Stimulated activated CD4-positive, alpha-beta T cell treated with anti-CD3 and anti-CD28 coated beads, Interleukin-1b, Interleukin-23, amount 100 ng/mL, for 1 hour (primary cell): ENCODE measurements around the gene BEAN1.

Experiments used
- DNase-seq, 2 donors: peaks; one replicate each; pipeline ENCODE4 v3.0.0-alpha.2; 2020; ENCODE audit warnings: low read depth in 2 of 2

The BEAN1 gene

GRCh38 chr16:66395806-66396555 lies 31.1 kb upstream of the BEAN1 start:
- no peak for DNase-seq

- DNase-seq: no peak
Observed at GRCh38 chr16:66397736-66398433, 29.2 kb upstream of the BEAN1 start.

DNA sequence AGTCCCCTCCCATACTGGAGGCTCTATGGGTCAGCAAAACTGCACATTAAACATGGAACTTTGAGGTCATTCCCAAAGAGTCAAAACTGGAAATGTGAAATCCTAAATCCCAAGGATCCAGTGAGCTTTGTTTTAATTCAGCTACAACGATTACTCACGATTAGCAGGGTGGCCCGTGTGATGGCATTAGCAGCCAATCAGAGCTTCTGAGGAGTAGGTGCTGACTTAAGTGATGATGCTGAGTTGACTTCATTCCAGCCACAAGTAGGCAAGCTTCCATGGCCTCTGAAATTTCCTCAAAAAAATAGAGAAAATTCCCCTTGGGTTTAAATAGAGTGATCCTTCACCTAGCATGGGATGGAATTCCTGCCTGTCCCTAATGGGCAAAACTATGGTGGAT lies 28.1 kb upstream of the BEAN1 start:
- DNase-seq: no peak

GRCh38 chr16:66399930-66400329 lies 27.2 kb upstream of the BEAN1 start:
- DNase-seq: no peak

DNA sequence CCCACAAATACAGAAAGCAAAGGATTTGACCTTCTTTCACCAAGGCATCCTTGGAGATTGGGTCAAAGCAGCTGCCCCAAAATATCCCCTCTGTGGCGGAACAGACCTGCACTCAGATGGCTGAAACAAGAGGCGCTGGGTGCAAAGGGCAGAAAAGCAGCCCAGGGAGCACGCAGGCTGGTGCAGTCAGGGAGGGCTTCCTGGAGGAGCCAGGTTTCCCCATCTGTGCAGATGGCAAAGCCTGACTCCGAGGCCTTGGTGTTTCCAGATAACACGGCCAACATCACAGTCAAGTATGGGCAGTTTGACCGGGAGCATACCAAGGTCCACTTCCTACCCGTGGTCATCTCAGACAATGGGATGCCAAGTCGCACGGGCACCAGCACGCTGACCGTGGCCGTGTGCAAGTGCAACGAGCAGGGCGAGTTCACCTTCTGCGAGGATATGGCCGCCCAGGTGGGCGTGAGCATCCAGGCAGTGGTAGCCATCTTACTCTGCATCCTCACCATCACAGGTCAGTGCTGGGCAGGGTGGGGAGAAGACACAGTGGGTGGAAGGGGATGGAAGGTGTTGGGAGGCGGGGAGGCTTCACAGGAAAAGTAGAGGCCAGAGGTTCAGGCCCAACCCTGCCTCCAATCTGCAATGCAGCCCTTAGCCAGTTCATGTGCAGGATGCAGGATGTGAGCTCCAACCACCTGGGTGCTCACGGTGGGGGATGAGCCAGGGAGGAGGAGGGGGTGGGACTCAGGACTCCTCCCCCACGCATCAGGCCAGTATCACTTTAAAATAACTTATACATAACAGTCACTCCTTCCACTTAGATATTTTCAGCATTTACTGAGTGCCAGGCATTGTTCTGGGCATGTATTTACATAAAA lies 26.4 kb upstream of the BEAN1 start:
- no peak for DNase-seq

GRCh38 chr16:66401610-66402009 lies 25.5 kb upstream of the BEAN1 start:
- DNase-seq: no peak

DNA sequence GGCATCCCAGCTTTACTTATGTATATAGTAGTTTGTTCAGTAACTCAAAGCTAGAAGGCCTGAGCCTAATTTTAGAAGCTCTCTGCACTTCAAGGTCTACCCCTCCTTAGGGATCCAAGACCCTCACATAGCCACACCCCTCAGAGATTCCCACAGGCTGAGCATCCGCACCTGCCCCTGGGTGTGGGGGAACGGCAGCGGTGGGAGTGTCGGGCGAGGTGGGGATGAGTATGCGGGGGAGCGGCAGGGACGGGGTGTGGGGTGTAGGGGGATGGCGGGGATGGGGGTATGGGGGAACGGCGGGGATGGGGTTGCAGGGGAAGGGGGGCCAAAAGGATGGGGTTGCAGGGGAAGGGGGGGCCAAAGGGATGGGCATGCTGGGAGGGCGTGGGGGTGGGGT lies 24.9 kb upstream of the BEAN1 start:
- DNase-seq: no peak

DNA sequence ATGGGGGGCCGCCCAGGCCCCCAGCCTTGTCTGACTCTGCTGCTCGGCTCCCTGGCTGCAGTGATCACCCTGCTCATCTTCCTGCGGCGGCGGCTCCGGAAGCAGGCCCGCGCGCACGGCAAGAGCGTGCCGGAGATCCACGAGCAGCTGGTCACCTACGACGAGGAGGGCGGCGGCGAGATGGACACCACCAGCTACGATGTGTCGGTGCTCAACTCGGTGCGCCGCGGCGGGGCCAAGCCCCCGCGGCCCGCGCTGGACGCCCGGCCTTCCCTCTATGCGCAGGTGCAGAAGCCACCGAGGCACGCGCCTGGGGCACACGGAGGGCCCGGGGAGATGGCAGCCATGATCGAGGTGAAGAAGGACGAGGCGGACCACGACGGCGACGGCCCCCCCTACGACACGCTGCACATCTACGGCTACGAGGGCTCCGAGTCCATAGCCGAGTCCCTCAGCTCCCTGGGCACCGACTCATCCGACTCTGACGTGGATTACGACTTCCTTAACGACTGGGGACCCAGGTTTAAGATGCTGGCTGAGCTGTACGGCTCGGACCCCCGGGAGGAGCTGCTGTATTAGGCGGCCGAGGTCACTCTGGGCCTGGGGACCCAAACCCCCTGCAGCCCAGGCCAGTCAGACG lies 24.4 kb upstream of the BEAN1 start:
- DNase-seq: no peak

GRCh38 chr16:66403531-66404145 lies 23.5 kb upstream of the BEAN1 start:
- DNase-seq: no peak

DNA sequence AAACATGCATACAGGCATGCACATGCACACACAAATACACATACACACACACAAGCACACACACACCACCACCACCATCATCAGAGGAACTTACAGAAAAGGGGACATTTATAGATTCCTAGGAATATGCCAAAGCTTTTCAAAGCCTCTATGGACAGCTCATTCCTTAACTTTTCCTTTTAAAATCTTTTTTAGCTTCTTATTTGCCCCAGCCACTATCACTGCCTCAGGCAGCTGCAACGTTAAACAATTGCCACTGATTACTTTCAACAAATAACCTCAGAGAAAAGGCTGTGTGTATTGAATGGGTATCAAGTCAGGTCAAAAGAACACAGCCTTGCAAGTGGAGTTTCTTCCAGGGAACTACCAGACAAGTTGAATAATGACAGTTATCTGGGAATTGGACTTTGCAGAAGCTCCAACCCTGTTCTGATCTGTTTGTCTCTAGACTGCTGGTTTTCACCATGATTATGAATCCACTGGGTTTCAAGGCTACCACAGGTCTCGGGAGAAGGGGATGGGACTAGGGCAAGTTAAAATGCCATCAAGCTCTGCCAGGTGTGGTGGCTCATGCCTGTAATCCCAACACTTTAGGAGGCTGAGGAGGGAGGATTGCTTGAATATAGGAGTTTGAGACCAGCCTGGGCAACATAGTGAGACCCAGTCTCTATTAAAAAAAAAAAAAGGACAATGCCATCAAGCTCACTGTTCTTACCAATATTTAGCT lies 21.9 kb upstream of the BEAN1 start:
- DNase-seq: no peak

GRCh38 chr16:66406534-66407221 lies 20.4 kb upstream of the BEAN1 start:
- DNase-seq: peak; percentile 70 to 89

DNA sequence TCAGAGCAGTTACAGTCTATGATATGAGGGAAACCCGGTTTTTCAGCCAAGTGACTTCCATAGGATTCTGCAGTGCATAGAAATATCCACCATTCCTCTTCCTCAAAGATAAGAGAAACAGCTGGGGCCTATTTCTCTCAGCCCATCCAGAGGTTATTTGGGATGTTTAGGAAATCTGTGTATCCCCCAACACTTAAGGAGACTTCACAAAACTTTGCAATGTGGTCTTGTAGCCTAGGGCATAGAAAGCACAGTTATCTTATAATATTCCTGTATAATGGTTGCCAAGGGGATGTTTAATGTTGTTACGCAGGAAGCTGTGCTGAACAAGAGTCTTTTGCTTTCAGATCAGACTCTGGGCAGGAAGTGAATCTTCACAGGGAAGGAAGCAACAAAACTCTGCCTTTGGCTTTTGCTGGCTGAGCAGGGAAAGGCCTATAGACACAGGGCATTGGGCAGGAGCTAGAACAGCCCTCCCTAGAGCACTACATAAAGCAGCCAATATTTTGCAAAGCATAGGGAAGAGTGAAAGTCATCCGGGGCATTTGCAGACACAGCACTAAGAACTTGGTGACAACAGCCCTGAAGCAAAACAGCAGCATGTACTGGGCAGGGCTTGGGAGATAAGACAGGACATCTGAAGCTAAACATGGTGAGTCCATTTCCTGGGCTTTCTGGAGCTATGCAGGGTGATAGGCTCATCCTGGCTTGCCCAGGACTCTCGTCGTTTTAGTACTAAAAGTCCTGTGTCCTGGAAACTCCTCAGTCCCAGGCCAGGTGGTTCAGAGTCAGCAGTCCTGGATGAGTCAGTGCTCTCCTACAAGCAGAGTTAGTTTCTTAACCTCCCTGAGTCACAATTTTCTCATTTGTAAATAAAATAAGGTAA lies 18.7 kb upstream of the BEAN1 start:
- DNase-seq: no peak

- no peak for DNase-seq
Observed at GRCh38 chr16:66409156-66409555, 17.9 kb upstream of the BEAN1 start.

- no peak for DNase-seq
Observed at GRCh38 chr16:66412182-66412581, 14.9 kb upstream of the BEAN1 start.

DNA sequence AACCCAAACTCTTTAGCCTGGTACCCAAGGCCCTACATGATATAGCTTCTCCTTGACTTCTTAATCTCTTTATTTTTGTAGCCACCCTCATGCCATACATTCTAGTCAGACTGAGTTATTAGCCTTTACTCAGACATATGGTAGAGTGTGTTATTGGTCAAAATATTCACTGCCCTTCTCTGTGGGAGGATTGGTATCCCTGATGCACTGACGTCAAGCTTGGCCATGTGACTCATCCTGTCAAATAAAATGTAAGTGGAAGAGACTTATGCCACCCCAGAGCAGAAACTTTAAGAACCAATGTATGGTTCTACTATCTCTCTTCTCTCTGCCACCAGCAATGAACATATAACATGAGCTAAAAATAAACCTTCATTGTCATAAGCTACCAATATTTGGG lies 12.2 kb upstream of the BEAN1 start:
- DNase-seq: no peak

- no peak for DNase-seq
Observed at GRCh38 chr16:66416136-66416535, 11.0 kb upstream of the BEAN1 start.

DNA sequence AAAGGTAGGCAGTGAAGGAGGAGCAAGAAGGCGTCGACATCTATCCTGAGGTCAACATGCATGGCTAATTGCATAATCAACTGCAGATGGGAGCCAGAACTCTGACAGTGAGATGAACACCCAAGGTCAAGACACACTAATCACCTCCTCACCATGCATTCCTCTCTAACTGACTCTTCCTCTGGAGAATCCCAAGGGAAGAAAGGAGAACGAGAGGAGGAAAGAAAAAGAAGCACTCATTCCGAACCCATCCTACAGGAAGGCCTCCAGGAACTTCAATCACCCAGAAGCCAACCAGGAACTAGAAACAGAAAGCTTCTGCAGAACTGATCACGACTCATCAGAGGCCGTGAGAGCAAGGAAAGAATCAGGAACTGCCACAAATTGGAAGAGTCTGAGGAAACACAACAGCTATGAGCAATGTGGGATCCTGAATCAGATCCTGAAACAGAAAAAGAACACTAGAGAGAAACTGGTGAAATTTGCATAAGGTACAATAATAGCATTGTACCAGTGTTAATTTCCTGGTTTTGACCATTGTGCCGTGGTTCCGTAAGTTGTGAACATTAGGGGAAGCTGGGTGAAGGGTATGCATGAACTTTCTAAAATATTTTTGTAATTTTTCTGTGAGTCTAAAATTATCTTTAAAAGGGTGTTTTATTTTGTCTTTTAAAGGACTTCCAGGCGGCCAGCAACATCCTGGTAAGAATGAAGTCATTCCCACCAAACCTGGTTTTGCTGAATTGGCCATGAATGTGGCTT lies 10.0 kb upstream of the BEAN1 start:
- DNase-seq: no peak

- DNase-seq: no peak
Observed at GRCh38 chr16:66418165-66418962, 8.7 kb upstream of the BEAN1 start.
